H1 (cell line): Measurements from ENCODE around the gene FEZF1. TPM values are rescaled to one million over a fixed set of nuclear protein-coding genes. Genes with fewer than 3 reads are reported as not detected.
A peak's percentile ranks its signal among the peaks of the same experiment; 100 is the strongest.

Source experiments
- CTCF ChIA-PET: fragments of 300-600 bp; sonication (Branson Sonifier 250); formaldehyde crosslinking; loops from one replicate; lab custom pipeline; 2021; ENCODE audit not compliant: partially characterized antibody; lab: Charles Lee
- POLR2A ChIA-PET: fragments of 300-600 bp; sonication (Branson Sonifier 250); formaldehyde crosslinking; loops from one replicate; lab custom pipeline; 2021; ENCODE audit warnings: inconsistent platforms; ENCODE audit not compliant: partially characterized antibody; lab: Charles Lee
- DNase-seq, 2 experiments: peaks; one replicate each; pipeline versions ENCODE4 v3.0.0 to v3.0.0-alpha.2; 2010 to 2022; ENCODE audit warnings: low spot score in 2 of 2, low read depth in 1 of 2, mixed read lengths in 1 of 2
- FAIRE-seq: peaks from 2 replicates; lab custom pipeline; 2011; peaks lifted over from hg19 to GRCh38; lab: Jason Lieb, UNC
- H2AFZ ChIP-seq: 2 replicates; pipeline ENCODE4 v1.8.1; 2012; ENCODE audit warnings: low read length, inconsistent platforms
- H2AK5ac ChIP-seq: 2 replicates; pipeline ENCODE4 v1.6.1; 2013; ENCODE audit warnings: low read depth, low read length
- H2BK120ac ChIP-seq: replicated peaks from 2 replicates; pipeline ENCODE3; 2013; ENCODE audit warnings: low read depth, low read length, inconsistent platforms
- H2BK12ac ChIP-seq: 2 replicates; pipeline ENCODE4 v1.6.1; 2013; ENCODE audit warnings: low read depth, low read length
- H2BK15ac ChIP-seq: 2 replicates; pipeline ENCODE4 v1.6.1; 2013; ENCODE audit warnings: low read length
- H2BK20ac ChIP-seq: 2 replicates; pipeline ENCODE4 v1.6.1; 2013; ENCODE audit warnings: low read length
- H2BK5ac ChIP-seq: 2 replicates; pipeline ENCODE4 v1.6.1; 2013; ENCODE audit warnings: low read depth, low read length
- H3K14ac ChIP-seq: 2 replicates; pipeline ENCODE4 v1.6.1; 2013; ENCODE audit warnings: inconsistent platforms; ENCODE audit not compliant: insufficient read length
- H3K18ac ChIP-seq: 2 replicates; pipeline ENCODE4 v1.6.1; 2013; ENCODE audit warnings: low read length; ENCODE audit errors: extremely low read depth
- H3K23ac ChIP-seq: 2 replicates; pipeline ENCODE4 v1.6.1; 2013; ENCODE audit warnings: inconsistent platforms; ENCODE audit not compliant: insufficient read length
- H3K23me2 ChIP-seq: 2 replicates; pipeline ENCODE4 v1.6.1; 2013; ENCODE audit warnings: low read depth, low read length
- H3K27ac ChIP-seq: 2 replicates; pipeline ENCODE4 v1.6.1; 2011; ENCODE audit warnings: low read depth, low read length, inconsistent platforms
- H3K27me3 ChIP-seq, 4 experiments: replicated peaks in 1 of 4; 1 replicate in 1 of 4; 2 replicates in 3 of 4; pipeline versions ENCODE4 v1.6.1 to v1.8.1; 2011 to 2013; ENCODE audit warnings: low read length in 3 of 4, mild to moderate bottlenecking in 3 of 4, inconsistent platforms in 2 of 4, mixed read lengths in 2 of 4, moderate library complexity in 1 of 4; ENCODE audit not compliant: control insufficient read depth in 3 of 4, insufficient read depth in 3 of 4; ENCODE audit errors: extremely low read depth in 1 of 4
- H3K36me3 ChIP-seq, 4 experiments: 2 replicates each; pipeline versions ENCODE4 v1.6.1 to v1.8.1; 2011 to 2013; ENCODE audit warnings: mild to moderate bottlenecking in 4 of 4, low read length in 3 of 4, moderate library complexity in 2 of 4, control low read depth in 1 of 4, inconsistent platforms in 1 of 4; ENCODE audit not compliant: insufficient read depth in 4 of 4, control insufficient read depth in 2 of 4
- H3K4ac ChIP-seq: replicated peaks from 2 replicates; pipeline ENCODE3; 2013; ENCODE audit warnings: low read length, low read depth, mixed read lengths, inconsistent platforms; ENCODE audit not compliant: insufficient read length
- H3K4me1 ChIP-seq, 4 experiments: replicated peaks in 1 of 4; 1 replicate in 1 of 4; 2 replicates in 3 of 4; pipeline versions ENCODE4 v1.6.1 to v1.8.1; 2011 to 2013; ENCODE audit warnings: low read length in 3 of 4, inconsistent platforms in 2 of 4, mixed read lengths in 1 of 4; ENCODE audit not compliant: insufficient read depth in 4 of 4, control insufficient read depth in 3 of 4
- H3K4me2 ChIP-seq, 2 experiments: 2 replicates each; pipeline versions ENCODE4 v1.6.1 to v1.8.1; 2011 to 2013; ENCODE audit warnings: low read depth in 2 of 2, low read length in 2 of 2, control low read depth in 1 of 2, inconsistent platforms in 1 of 2, mild to moderate bottlenecking in 1 of 2; ENCODE audit not compliant: insufficient read depth in 1 of 2
- H3K4me3 ChIP-seq, 4 experiments: fragments of 200-600, 300-600 bp in 1 of 4; sonication (generic), shearing (Covaris generic), sonication (Bioruptor Twin) in 1 of 4; 2 replicates each; pipeline versions ENCODE4 v1.5.1 to v1.8.1; 2011 to 2016; ENCODE audit warnings: low read length in 4 of 4, low read depth in 3 of 4, control low read depth in 2 of 4, inconsistent platforms in 2 of 4, mild to moderate bottlenecking in 2 of 4, mixed read lengths in 1 of 4, moderate library complexity in 1 of 4; ENCODE audit not compliant: insufficient read depth in 2 of 4; ENCODE audit errors: extremely low read depth in 1 of 4
- H3K56ac ChIP-seq: replicated peaks from 2 replicates; pipeline ENCODE3; 2013; ENCODE audit warnings: low read depth, mild to moderate bottlenecking, mixed read lengths, low read length, inconsistent platforms; ENCODE audit not compliant: insufficient read length
- H3K79me1 ChIP-seq: 2 replicates; pipeline ENCODE4 v1.6.1; 2013; ENCODE audit warnings: low read depth, low read length, control low read depth
- H3K79me2 ChIP-seq, 2 experiments: 2 replicates each; pipeline versions ENCODE4 v1.6.1 to v1.8.1; 2012 to 2013; ENCODE audit warnings: low read length in 2 of 2, mild to moderate bottlenecking in 2 of 2, inconsistent platforms in 1 of 2; ENCODE audit not compliant: insufficient read depth in 2 of 2, control insufficient read depth in 1 of 2
- H3K9ac ChIP-seq, 4 experiments: replicated peaks in 1 of 4; 1 replicate in 1 of 4; 2 replicates in 3 of 4; pipeline versions ENCODE4 v1.6.1 to v1.8.1; 2011 to 2013; ENCODE audit warnings: low read depth in 3 of 4, low read length in 3 of 4, control low read depth in 2 of 4, mild to moderate bottlenecking in 2 of 4, moderate library complexity in 2 of 4, inconsistent platforms in 1 of 4; ENCODE audit errors: extremely low read depth in 1 of 4
- H3K9me3 ChIP-seq, 2 experiments: 2 replicates each; pipeline versions ENCODE4 v1.6.1 to v1.8.1; 2012 to 2013; ENCODE audit warnings: mild to moderate bottlenecking in 2 of 2, moderate library complexity in 2 of 2, control low read depth in 1 of 2, inconsistent platforms in 1 of 2, low read depth in 1 of 2, low read length in 1 of 2, mixed read lengths in 1 of 2; ENCODE audit not compliant: insufficient read depth in 2 of 2
- H4K20me1 ChIP-seq, 2 experiments: replicated peaks in 1 of 2; 2 replicates each; pipeline versions ENCODE3 to v1.8.1; 2011 to 2013; ENCODE audit warnings: inconsistent platforms in 2 of 2, low read length in 2 of 2, mild to moderate bottlenecking in 1 of 2; ENCODE audit not compliant: insufficient read depth in 2 of 2, control insufficient read depth in 1 of 2
- H4K5ac ChIP-seq: 2 replicates; pipeline ENCODE4 v1.6.1; 2013; ENCODE audit warnings: low read length, low read depth, mixed read lengths, inconsistent platforms; ENCODE audit not compliant: insufficient read length
- H4K8ac ChIP-seq: 2 replicates; pipeline ENCODE4 v1.8.0; 2013; ENCODE audit warnings: mild to moderate bottlenecking, moderate library complexity, low read length, inconsistent platforms; ENCODE audit not compliant: insufficient read depth; ENCODE audit errors: extremely low read depth
- H4K91ac ChIP-seq: replicated peaks from 2 replicates; pipeline ENCODE3; 2013; ENCODE audit warnings: low read length, mixed read lengths, inconsistent platforms; ENCODE audit not compliant: insufficient read length
- ASH2L ChIP-seq: fragments of 200-600, 300-600 bp; sonication (generic); IDR thresholded peaks from one replicate; pipeline ENCODE4 v1.7.1; 2017; ENCODE audit warnings: low read length
- CHD1 ChIP-seq: IDR thresholded peaks from 2 replicates; pipeline ENCODE4 v1.6.1; 2012; ENCODE audit warnings: low read depth, low read length, improper control_type of control experiment
- EZH2 ChIP-seq: fragments of 200-600 bp; sonication (generic); IDR thresholded peaks from 2 replicates; pipeline ENCODE4 v1.7.1; 2012; ENCODE audit warnings: low read depth, mild to moderate bottlenecking, moderate library complexity, low read length, inconsistent platforms; ENCODE audit not compliant: severe bottlenecking
- KDM4A ChIP-seq: IDR thresholded peaks from one replicate; pipeline ENCODE4 v1.7.1; 2012; ENCODE audit warnings: low read depth, mild to moderate bottlenecking, moderate library complexity, low read length, inconsistent platforms; ENCODE audit not compliant: severe bottlenecking
- PHF8 ChIP-seq: fragments of 200-600 bp; sonication (generic); conservative IDR thresholded peaks from 2 replicates; pipeline ENCODE4 v1.7.1; 2012; ENCODE audit warnings: low read depth, mild to moderate bottlenecking, inconsistent platforms, low read length, moderate library complexity
- RXRA ChIP-seq: IDR thresholded peaks from 2 replicates; pipeline ENCODE4 v1.6.1; 2011; ENCODE audit warnings: low read depth, mild to moderate bottlenecking, low read length, moderate library complexity; ENCODE audit not compliant: insufficient read depth
- SIN3A ChIP-seq, 2 experiments: IDR thresholded peaks in 1 of 2; conservative IDR thresholded peaks in 1 of 2; 2 replicates each; pipeline ENCODE4 v1.6.1; 2011 to 2012; ENCODE audit warnings: low read length in 2 of 2, improper control_type of control experiment in 1 of 2, low read depth in 1 of 2, mild to moderate bottlenecking in 1 of 2
- SIRT6 ChIP-seq: IDR thresholded peaks from one replicate; pipeline ENCODE4 v1.7.1; 2012; ENCODE audit warnings: low read length, inconsistent platforms
- SP1 ChIP-seq: IDR thresholded peaks from 2 replicates; pipeline ENCODE4 v1.6.1; 2011; ENCODE audit warnings: low read depth, low read length
- TBP ChIP-seq: IDR thresholded peaks from 2 replicates; pipeline ENCODE4 v1.6.1; 2011; ENCODE audit warnings: low read depth, low read length, improper control_type of control experiment
- WGBS, 2 experiments: shearing (Covaris generic) in 1 of 2; methylation state at CpG; one replicate each; pipeline versions ENCODE4 v1.1.6 to v1.1.7; 2013 to 2015; ENCODE audit warnings: low lambda C conversion rate in 2 of 2, mixed read lengths in 2 of 2, inconsistent platforms in 1 of 2, low coverage in 1 of 2, missing lambda C conversion rate in 1 of 2; ENCODE audit not compliant: insufficient replicate concordance in 2 of 2, insufficient coverage in 1 of 2, insufficient read length in 1 of 2; ENCODE audit errors: extremely low coverage in 1 of 2, missing lambda C conversion rate in 1 of 2; 5-methylcytosine and 5-hydroxymethylcytosine counted together
- polyA plus RNA-seq, 7 experiments: library from polyadenylated mRNA; depleted of rRNA in 3 of 7; stranded (reverse) in 5 of 7; unstranded in 2 of 7; fragments of >200 nt in 5 of 7; fragments of 200-250 nt in 2 of 7; gene quantifications; 1 replicate in 5 of 7; 2 replicates in 1 of 7; 4 replicates in 1 of 7; pipeline versions ENCODE4 v1.2.1 to v1.2.3, GENCODE V29; 2011 to 2013; ENCODE audit warnings: missing spikeins in 2 of 7, mixed read lengths in 2 of 7
- total RNA-seq: library from RNA; stranded (reverse); fragmentation: NEBNext Ultra II Directional; extraction: Animal tissue kit (Norgen Biotek cat#: 25700); gene quantifications from 2 replicates; pipeline ENCODE4 v1.2.1, GENCODE V29; 2021

FEZF1 gene
- total and polyA plus RNA-seq, 2 of the 8 experiments (the other 6 are each of a cell fraction or from before 2014, with no cell fraction given), result 10.6 to 15.7 TPM

DNA sequence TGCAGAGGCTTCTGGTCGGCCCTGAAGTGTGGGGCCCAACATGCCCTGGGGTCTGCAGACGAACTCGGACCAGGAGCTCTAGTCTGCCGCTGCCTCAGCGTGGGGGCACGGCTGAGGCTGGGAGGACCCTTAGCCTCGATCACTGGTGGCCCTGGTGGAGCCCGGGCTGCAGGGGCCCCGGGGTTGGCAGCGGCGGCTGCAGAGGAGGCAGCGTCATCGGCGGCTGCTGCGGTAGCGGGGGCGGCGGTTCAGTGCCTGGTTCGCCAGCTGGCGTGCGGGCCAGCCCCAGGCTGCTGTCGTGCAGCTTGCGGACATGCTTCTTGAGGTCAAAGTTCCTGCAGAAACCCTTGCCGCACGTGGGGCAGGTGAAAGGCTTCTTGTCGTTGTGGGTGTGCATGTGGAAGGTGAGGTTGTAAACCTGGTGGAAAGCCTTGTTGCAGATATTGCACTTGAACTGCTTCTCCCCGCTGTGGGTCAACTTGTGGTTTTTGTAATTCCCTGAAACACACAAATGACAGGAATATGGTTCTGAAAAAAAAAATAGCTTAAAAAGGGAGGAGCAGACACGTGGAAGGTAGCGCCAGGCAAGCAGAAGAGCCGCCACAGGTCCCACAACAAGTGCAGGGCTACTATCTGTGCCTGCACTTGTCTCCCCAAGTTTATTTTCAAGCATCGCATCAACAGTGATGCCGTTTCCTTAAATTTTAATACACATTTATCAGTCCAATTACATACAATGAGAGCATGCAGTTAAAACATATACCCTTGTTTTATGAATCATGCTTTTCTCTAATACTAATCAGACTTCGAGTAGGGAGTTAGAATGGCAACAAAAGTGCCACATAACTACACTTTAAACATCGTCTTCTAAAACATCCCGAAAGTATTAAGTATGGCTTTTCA, 2.4 kb downstream of the FEZF1 start:
- no peak overlapping the region; the same call in 1 of the 2 replicates for H2AK5ac ChIP-seq
- peaks cover 40% of the 10 kb centered on the region; the same call in 1 of the 2 replicates for H3K23me2 ChIP-seq
- no peak overlapping the region for H2AFZ ChIP-seq
- no peak overlapping the region for H4K8ac ChIP-seq
- H3K23ac ChIP-seq, result no peak overlapping the region
- no peak overlapping the region for H3K9ac ChIP-seq
- H3K4me1 ChIP-seq, result peaks cover 3 to 36% (median 15%) of the 10 kb centered on the region in 4 experiments
- H3K14ac ChIP-seq, result no peak overlapping the region
- peaks cover 41 to 80% (median 68%) of the 10 kb centered on the region in 4 experiments for H3K27me3 ChIP-seq
- FAIRE-seq (no peak), DNase-seq (peak in 1 of 2 experiments; percentile 72)
- H2BK120ac ChIP-seq, result no peak overlapping the region
- peaks cover 0 to 3% of the 10 kb centered on the region in 2 experiments for H4K20me1 ChIP-seq
- peaks cover 0 to 24% (median 2%) of the 10 kb centered on the region in 4 experiments; a peak in 2 of 8 replicates for H3K36me3 ChIP-seq
- peak overlapping the region; percentile 92; the same call in 1 of the 2 replicates for H2BK12ac ChIP-seq
- H2BK15ac ChIP-seq, result peak overlapping the region; percentile 89; the same call in 1 of the 2 replicates
- H2BK5ac ChIP-seq, result 0 out of 2 replicates have a peak overlapping the region, but pooled peaks have one; percentile 41
- peak overlapping the region; percentile 58 to 84 (median 70); a peak in 5 of 8 replicates for H3K4me3 ChIP-seq
- no peaks in the 10 kb centered on the region for H3K79me1 ChIP-seq
- no peak overlapping the region for H3K27ac ChIP-seq
- no peaks in the 10 kb centered on the region for H3K9me3 ChIP-seq
- no peak overlapping the region for H3K4ac ChIP-seq
- H2BK20ac ChIP-seq, result 0 out of 2 replicates have a peak overlapping the region, but pooled peaks have one; percentile 9
- no peak overlapping the region for H4K5ac ChIP-seq
- ChIA-PET POLR2A (interaction anchor here (0.9 to 2.2 kb wide), 4 partner anchors 8 to 20 kb away, joined by 3 to 15 read pairs (median 4); no protein-coding TSS in a partner anchor), CTCF (interaction anchor here (0.9 to 3.1 kb wide), 3 partner anchors 79 to 226 kb away, joined by 3 to 15 read pairs (median 3); no protein-coding TSS in a partner anchor)
- peak overlapping the region; percentile 62 to 100 for H3K4me2 ChIP-seq
- H3K18ac ChIP-seq, result 0 out of 2 replicates have a peak overlapping the region, but pooled peaks have one; percentile 16
- H3K79me2 ChIP-seq, result no peaks in the 10 kb centered on the region; a peak in 1 of 4 replicates
- 13% methylated on average over 35 of the region's 35 CpGs; no CpG with 5 or more reads in 1 of the 2 experiments for WGBS, 2 experiments
- H4K91ac ChIP-seq, result no peak overlapping the region
- H3K56ac ChIP-seq, result no peak overlapping the region
- TF ChIP-seq ASH2L (peak; percentile 37), TBP (no peak), CHD1 (no peak), SP1 (no peak; the same call in 1 of the 2 replicates), SIN3A (conservative IDR thresholded peaks at IDR 0.05 in 1 of 2, IDR thresholded peaks at IDR 0.05 in 1 of 2; ENCODE audit: low read depth in 1 of 2, low read length in 2 of 2) (0 out of 4 replicates have a peak, but pooled peaks of 1 of the 2 experiments have one; percentile 64), EZH2 (peak; percentile 92), KDM4A (peak; percentile 39), PHF8 (no peak), SIRT6 (no peak), RXRA (no peak)
